ENCODE measurements around the gene MRFAP1. TPM values are rescaled to one million over a fixed set of nuclear protein-coding genes. Genes with fewer than 3 reads are reported as not detected.

The MRFAP1 gene
- polyA plus RNA-seq, 1 donor from 2014 or later: 322 TPM

DNA sequence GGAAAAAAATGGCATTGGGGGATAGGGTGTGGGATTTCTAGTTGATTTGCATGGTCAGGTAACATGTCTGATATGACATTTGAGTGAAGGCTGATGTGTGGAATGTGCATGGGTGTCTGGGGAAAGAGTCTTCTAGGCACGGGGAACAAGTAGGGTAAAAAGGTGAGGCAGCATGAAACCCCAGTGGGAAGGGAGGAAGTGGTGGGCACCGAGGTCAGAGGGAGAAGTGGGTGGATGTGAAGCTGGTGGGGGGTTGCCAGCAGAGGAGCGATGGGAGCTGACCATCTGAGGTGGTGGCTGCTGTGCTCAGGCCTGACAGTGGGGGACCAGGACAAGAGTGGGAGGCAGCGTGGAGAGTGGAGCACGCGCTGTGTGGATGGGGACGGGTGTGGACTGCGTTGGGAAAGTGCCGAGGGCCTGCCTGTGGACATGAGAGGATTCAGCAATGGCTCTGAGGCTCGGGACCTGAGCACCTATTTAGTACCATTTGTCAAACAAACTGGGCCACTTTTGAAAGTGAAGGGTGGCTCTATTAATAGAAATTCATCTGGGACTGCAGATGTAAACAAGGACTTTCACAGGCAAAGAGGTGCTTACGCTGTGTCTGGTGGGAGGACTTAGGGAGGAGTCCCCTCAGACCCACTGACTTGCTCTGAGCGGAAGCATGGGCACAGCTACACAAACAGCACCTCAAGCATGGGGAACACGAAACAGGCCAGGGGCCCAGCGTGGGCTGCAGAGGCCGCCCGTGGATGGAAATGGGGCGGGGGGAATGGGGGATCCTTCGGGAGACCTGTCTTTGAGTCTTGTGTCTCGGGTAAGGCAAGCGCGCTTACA is 36.5 kb downstream of the MRFAP1 start:
- Histone ChIP-seq H4K20me1 (ENCODE audit: insufficient read depth) (no peaks in the 10 kb centered on the region), H3F3A (ENCODE audit: insufficient read depth, low read length, poor library complexity, severe bottlenecking) (no peaks in the 10 kb centered on the region), H3K36me3 (ENCODE audit: insufficient read depth, low read length) (no peaks in the 10 kb centered on the region), H3K4me3 (ENCODE audit: low read length) (peak overlapping the region; percentile 91), H3K9me3 (ENCODE audit: low read length) (no peaks in the 10 kb centered on the region), H3K4me2 (ENCODE audit: low read length) (no peak overlapping the region), H3K9me2 (ENCODE audit: insufficient read depth, low read length) (no peaks in the 10 kb centered on the region), H3K79me2 (replicated peaks; ENCODE audit: insufficient read depth, low read length) (peaks cover 8% of the 10 kb centered on the region), H3K27ac (ENCODE audit: low read length) (no peak overlapping the region), H3K27me3 (ENCODE audit: insufficient read depth, low read depth, low read length) (no peaks in the 10 kb centered on the region), H3K9ac (ENCODE audit: low read length) (no peak overlapping the region), H2AFZ (ENCODE audit: low read depth, low read length) (no peak overlapping the region)
- TF ChIP-seq MXI1 (conservative IDR thresholded peaks at IDR 0.05; ENCODE audit: poor library complexity, severe bottlenecking) (no peak), TAF1 (IDR thresholded peaks at IDR 0.05; ENCODE audit: low read depth) (no peak), POLR2AphosphoS5 (IDR thresholded peaks at IDR 0.05) (no peak), SMC3 (conservative IDR thresholded peaks at IDR 0.05; ENCODE audit: poor library complexity) (no peak), EZH2 (IDR thresholded peaks at IDR 0.05; ENCODE audit: borderline replicate concordance, insufficient read depth, low read length, poor library complexity, severe bottlenecking) (no peak), EP300 (conservative IDR thresholded peaks at IDR 0.05; ENCODE audit: poor library complexity, severe bottlenecking) (no peak), RAD21 (conservative IDR thresholded peaks at IDR 0.05) (no peak)
- TF ChIP-seq, protein P1, sequence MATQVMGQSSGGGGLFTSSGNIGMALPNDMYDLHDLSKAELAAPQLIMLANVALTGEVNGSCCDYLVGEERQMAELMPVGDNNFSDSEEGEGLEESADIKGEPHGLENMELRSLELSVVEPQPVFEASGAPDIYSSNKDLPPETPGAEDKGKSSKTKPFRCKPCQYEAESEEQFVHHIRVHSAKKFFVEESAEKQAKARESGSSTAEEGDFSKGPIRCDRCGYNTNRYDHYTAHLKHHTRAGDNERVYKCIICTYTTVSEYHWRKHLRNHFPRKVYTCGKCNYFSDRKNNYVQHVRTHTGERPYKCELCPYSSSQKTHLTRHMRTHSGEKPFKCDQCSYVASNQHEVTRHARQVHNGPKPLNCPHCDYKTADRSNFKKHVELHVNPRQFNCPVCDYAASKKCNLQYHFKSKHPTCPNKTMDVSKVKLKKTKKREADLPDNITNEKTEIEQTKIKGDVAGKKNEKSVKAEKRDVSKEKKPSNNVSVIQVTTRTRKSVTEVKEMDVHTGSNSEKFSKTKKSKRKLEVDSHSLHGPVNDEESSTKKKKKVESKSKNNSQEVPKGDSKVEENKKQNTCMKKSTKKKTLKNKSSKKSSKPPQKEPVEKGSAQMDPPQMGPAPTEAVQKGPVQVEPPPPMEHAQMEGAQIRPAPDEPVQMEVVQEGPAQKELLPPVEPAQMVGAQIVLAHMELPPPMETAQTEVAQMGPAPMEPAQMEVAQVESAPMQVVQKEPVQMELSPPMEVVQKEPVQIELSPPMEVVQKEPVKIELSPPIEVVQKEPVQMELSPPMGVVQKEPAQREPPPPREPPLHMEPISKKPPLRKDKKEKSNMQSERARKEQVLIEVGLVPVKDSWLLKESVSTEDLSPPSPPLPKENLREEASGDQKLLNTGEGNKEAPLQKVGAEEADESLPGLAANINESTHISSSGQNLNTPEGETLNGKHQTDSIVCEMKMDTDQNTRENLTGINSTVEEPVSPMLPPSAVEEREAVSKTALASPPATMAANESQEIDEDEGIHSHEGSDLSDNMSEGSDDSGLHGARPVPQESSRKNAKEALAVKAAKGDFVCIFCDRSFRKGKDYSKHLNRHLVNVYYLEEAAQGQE (IDR thresholded peaks at IDR 0.05; ENCODE audit: borderline replicate concordance): no peak

DNA sequence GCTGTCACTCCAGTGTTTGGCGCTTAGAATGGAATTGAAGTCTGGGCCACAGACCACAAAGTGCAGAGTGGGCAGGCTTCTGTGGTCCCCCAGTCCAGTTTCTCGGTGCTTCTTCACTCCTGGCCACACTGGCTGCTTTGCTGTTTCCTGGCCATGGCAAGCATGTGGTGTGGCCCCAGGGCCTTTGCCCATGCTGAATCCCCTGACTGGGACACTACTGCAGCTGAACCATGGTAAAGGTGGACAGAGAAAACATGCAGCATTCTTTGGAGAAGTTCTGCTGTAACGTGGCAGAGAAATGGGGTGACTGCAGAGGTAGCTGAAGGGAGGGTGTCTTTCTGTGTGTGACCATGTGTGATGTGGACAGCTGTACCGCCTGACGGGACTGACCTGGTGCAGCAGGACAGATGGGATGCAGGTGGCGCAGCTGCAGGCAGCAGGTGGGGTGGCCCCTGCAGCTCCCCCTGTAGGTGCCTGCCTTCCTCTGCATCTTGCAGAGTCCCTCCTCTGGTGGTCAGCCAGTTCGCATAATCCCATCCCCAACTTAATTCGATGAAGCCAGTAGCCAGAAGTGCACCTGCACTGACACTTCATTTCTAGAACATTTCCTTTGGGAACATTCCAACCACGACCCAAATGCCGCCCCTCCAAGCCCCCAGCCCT is 40.0 kb downstream of the MRFAP1 start:
- Histone ChIP-seq H3K27me3 (ENCODE audit: insufficient read depth, low read depth, low read length) (no peaks in the 10 kb centered on the region), H2AFZ (ENCODE audit: low read depth, low read length) (no peak overlapping the region), H3K9ac (ENCODE audit: low read length) (no peak overlapping the region), H3F3A (ENCODE audit: insufficient read depth, low read length, poor library complexity, severe bottlenecking) (no peaks in the 10 kb centered on the region), H3K4me3 (ENCODE audit: low read length) (no peak overlapping the region), H3K4me2 (ENCODE audit: low read length) (no peak overlapping the region), H4K20me1 (ENCODE audit: insufficient read depth) (no peaks in the 10 kb centered on the region), H3K36me3 (ENCODE audit: insufficient read depth, low read length) (no peaks in the 10 kb centered on the region), H3K27ac (ENCODE audit: low read length) (no peak overlapping the region), H3K79me2 (replicated peaks; ENCODE audit: insufficient read depth, low read length) (peaks cover 8% of the 10 kb centered on the region), H3K9me2 (ENCODE audit: insufficient read depth, low read length) (no peaks in the 10 kb centered on the region), H3K9me3 (ENCODE audit: low read length) (no peaks in the 10 kb centered on the region)
- TF ChIP-seq RAD21 (conservative IDR thresholded peaks at IDR 0.05) (no peak), SMC3 (conservative IDR thresholded peaks at IDR 0.05; ENCODE audit: poor library complexity) (no peak)
- TF ChIP-seq, protein P1 (IDR thresholded peaks at IDR 0.05; ENCODE audit: borderline replicate concordance): no peak

Measured in neural cell (in vitro differentiated cells).